ENCODE data around the gene SLCO3A1.

- no peak for TF ChIP-seq EP300 (IDR thresholded peaks at IDR 0.05)
- TF ChIP-seq, protein P1, sequence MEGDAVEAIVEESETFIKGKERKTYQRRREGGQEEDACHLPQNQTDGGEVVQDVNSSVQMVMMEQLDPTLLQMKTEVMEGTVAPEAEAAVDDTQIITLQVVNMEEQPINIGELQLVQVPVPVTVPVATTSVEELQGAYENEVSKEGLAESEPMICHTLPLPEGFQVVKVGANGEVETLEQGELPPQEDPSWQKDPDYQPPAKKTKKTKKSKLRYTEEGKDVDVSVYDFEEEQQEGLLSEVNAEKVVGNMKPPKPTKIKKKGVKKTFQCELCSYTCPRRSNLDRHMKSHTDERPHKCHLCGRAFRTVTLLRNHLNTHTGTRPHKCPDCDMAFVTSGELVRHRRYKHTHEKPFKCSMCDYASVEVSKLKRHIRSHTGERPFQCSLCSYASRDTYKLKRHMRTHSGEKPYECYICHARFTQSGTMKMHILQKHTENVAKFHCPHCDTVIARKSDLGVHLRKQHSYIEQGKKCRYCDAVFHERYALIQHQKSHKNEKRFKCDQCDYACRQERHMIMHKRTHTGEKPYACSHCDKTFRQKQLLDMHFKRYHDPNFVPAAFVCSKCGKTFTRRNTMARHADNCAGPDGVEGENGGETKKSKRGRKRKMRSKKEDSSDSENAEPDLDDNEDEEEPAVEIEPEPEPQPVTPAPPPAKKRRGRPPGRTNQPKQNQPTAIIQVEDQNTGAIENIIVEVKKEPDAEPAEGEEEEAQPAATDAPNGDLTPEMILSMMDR (IDR thresholded peaks at IDR 0.05) = no peak
Measured at GRCh38 chr15:91913560-91913959, 60.1 kb downstream of the SLCO3A1 start.
